Measurements from ENCODE around the gene PAQR9.

DNA sequence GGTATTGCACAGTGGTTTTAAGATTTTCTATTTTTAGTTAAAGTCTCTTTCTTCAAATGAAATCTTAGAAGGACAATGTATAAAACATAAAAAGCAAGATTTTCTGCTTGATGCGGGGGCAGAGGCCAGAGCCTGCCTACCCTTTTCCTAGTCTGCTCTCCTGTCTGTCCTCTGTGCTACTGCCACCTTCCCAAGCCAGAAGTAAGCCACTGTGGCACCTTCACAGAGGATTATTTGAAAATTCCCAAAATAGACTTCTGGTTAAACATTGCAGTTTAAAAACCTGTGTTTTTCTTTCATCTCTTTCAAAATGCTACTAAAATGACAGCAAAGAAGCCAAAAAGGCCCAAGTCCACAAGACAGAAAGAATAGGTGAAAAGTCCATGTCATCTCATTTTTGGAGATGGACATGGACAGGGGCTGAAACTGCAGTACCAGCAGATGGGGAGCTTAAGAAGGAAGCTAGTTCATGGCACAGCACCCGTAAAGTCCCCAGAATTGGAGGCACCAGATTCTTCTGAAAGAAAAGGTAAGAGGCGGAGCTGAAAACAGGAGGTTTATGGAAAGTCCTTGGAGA, 37.0 kb downstream of the PAQR9 start:
- TF ChIP-seq, protein P1, sequence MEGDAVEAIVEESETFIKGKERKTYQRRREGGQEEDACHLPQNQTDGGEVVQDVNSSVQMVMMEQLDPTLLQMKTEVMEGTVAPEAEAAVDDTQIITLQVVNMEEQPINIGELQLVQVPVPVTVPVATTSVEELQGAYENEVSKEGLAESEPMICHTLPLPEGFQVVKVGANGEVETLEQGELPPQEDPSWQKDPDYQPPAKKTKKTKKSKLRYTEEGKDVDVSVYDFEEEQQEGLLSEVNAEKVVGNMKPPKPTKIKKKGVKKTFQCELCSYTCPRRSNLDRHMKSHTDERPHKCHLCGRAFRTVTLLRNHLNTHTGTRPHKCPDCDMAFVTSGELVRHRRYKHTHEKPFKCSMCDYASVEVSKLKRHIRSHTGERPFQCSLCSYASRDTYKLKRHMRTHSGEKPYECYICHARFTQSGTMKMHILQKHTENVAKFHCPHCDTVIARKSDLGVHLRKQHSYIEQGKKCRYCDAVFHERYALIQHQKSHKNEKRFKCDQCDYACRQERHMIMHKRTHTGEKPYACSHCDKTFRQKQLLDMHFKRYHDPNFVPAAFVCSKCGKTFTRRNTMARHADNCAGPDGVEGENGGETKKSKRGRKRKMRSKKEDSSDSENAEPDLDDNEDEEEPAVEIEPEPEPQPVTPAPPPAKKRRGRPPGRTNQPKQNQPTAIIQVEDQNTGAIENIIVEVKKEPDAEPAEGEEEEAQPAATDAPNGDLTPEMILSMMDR (conservative IDR thresholded peaks at IDR 0.05 in 1 of 2, IDR thresholded peaks at IDR 0.05 in 1 of 2; ENCODE audit: low read depth in 1 of 2, low read length in 2 of 2): no peak
- TF ChIP-seq EZH2 (IDR thresholded peaks at IDR 0.05; ENCODE audit: low read length, missing control alignments): no peak
